ENCODE data around the gene GID4.

GRCh38 chr17:18102640-18103039 is 63.4 kb downstream of the GID4 start:
- TF ChIP-seq CTCF (IDR thresholded peaks at IDR 0.05 in 4 of 5, conservative IDR thresholded peaks at IDR 0.05 in 1 of 5): no peak
- no peak for TF ChIP-seq POLR2A (IDR thresholded peaks at IDR 0.05)
